Stimulated activated CD8-positive, alpha-beta memory T cell treated with anti-CD3 and anti-CD28 coated beads, Interleukin-4, amount 100 ng/mL, for 4 hours (primary cell): ENCODE results near the gene RNMT.
A peak's percentile ranks its signal among the peaks of the same experiment; 100 is the strongest.
"Not testable (repeated sequence)": the region's sequence is repeated elsewhere in the genome, so short reads cannot be mapped to it uniquely, and the experiment has no call there.

ENCODE experiments used
- DNase-seq, 2 donors: peaks; one replicate each; pipeline ENCODE4 v3.0.0-alpha.2; 2020; ENCODE audit warnings: low read depth in 2 of 2, low spot score in 1 of 2

RNMT gene

DNA sequence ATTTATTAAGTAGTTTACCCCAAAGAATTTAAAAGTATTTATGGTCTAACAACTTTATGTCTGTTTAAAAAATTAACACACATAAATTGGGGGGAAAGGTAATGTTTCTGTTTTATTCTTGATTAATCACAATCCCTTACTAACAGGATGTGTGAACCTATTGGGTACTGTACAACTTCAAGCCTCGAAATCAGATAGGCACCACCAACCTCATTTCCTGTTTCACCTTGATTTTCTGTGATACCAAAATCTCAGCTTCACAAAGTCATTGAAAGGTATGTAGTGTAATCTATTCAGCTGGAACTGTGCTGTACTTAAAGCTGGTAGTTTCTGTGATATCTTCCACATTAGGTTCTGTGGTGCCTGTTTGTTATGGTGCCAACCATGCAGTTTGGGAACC, 4.0 kb downstream of the RNMT start:
- DNase-seq: no peak

DNA sequence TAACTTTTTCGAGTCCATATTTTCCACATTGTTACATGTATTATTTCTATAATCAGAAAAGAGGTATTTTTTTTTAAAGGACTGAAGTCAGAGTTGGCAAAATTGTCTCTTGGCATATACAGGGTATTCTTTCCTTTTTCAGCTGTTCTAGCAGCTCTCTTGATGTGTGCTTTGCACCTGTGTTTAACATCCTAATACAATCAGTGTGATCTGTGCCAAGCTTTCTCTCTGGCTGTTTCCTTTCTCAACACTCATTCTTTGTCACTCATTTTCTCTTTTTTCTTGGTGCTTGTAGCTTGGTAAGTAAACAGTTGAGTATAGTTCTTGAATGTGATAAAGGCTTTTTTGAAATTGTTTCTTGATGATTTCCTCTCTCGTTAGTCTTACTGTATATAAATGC, 9.2 kb downstream of the RNMT start:
- no peak for DNase-seq

DNA sequence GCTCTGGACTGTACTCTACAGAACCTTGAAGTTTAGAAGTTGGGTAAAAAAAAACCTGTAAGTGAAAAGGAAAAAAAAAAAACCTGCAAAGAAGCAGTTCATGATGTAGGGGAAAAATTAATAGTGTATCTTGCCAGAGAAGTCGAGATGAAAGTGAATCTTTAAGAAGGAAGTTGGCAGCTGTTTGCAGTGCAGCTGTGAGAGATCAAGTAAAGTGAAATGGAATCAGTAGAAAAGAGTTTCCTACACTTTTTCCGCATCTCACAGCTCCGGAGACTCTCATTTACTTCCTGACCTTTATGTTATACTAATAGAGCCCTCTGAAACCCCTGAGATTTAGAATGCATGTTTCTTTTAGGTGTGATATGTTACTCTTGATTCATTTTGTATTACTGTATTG, 19.2 kb downstream of the RNMT start:
- no peak for DNase-seq

DNA sequence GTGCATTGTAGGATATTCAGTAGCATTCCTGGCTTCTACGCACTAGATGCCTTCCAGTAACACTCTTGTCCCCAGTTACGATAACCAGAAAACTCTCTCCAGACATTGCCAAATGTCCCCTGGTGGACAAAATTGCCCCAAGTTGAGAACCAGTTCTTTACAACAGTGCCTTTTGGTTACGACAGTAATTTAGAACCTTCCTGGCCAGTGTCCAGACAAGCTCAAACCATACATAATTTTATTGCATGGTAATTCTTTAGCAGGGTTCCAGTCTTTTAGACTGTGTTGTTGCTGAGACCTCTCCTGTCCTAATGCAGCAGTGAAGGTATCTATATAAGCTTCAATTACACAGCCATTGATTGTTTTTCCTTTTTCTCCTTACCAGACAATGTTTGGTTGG, 20.2 kb downstream of the RNMT start:
- DNase-seq: no peak

DNA sequence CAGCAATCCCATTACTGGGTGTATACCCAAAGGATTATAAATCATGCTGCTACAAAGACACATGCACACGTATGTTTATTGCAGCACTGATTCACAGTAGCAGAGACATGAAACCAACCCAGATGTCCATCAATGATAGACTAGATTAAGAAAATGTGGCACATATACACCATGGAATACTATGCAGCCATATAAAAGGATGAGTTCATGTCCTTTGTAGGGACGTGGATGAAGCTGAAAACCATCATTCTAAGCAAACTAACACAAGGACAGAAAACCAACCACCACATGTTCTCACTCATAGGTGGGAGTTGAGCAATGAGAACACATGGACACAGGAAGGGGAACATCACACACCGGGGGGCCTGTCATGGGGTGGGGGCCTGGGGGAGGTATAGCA, 25.1 kb downstream of the RNMT start:
- not testable (repeated sequence) for DNase-seq

DNA sequence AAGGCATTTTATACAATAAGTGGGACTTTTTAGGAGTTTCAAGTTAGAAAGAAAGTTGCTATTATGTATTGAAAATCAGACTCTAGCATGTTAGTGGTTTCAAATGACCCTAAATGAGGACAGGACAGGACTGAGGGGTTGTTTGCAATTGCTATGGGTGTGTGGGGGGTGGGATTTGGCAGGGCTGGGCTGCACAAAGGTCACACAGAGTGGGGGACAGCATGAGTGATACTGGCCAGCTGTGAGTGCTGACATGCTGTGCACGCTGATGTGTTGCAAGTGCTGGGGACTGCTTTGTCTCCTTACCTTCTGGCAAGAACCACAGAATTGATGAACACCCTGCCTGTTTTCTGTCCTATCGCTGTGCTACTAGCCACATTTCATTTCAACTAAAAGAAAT, 29.8 kb downstream of the RNMT start:
- DNase-seq: no peak

DNA sequence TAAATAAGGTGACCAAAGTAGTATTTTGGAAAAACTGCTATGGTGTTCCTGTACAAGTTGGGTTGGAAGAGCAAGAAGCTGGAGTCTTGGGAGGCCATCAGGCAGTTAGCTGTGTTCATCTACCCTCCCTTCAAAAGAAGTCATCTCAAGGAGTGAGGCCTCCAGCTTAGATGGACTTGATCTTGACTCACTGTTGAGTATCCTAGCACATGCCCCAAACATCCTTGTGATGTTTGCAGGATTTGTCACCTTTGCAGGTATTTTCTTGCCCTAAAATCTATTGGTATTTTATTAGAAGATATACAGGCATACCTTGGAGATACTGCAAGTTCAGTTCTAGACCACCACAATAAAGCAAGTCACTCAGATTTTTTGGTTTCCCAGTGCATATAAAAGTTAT, 30.2 kb downstream of the RNMT start:
- no peak for DNase-seq

DNA sequence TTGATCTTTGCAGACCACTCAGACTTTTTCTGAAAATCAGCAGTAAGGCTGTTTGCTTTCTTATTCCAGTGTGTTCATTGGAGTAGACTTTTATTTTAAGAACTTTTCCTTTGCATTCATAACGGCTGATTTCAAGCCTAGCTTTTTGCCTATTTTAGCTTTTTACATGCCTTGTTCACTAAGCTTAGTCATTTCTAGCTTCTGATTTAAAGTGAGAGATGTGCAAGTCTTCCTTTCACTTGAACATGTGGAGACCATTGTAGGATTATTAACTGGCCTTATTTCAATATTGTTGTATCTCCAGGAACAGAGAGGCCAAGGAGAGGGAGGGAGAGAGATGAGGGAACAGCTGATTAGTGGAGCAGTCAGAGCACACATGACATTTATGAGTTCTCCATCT, 32.1 kb downstream of the RNMT start:
- DNase-seq: no peak

DNA sequence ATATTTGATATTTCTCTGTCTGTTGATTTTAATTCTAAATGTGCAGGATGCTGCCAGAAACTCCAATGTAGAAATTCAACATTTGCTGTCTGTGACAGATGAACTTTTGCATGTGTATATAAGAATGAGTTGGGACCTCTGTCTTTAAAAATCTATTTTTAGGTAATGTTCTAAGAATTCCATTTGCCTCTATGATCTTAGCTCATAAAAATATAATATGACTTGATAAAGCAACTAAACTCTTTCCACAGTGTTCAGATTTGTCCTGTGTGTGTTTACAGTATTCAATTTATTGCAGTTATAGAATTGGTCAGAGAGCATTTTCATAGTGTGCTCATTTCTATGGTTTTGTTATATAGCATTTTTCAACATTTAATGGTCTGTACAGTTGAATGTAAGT, 33.6 kb downstream of the RNMT start:
- no peak for DNase-seq

DNA sequence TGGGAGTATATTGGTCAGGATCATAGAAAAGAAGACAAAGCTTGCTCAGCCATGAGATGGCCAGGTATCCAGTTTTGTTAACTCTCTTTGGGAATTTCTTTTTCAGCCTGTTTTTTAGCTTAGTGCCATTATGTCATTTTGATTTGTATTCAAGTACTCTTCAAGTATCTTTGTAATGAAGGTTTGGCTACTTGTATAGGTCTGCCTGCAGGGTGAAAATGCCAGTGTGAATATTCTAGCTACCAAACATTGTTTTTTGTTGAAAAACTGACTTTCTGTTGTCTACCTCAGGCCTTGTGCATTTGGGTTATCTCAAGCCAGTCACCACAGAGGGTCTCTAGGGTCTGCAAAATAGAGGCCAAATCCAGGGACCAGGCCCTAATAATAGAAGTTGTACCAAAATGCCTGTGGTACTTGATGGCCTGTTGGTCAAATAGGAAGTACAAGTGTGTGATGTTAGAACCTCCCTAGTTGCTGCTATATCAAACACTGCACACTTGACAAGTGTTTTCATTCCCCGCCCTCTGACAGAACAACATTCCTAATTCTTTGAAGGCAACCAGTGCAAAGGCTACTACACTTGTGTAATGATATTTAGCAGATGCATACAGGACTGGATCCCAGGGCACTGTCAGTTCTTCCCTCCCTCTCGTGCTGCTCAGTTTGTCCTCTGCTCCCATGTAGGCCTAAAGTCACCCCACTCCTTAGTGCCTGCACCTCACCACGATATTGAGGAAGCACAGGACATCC, 36.4 kb downstream of the RNMT start:
- no peak for DNase-seq

DNA sequence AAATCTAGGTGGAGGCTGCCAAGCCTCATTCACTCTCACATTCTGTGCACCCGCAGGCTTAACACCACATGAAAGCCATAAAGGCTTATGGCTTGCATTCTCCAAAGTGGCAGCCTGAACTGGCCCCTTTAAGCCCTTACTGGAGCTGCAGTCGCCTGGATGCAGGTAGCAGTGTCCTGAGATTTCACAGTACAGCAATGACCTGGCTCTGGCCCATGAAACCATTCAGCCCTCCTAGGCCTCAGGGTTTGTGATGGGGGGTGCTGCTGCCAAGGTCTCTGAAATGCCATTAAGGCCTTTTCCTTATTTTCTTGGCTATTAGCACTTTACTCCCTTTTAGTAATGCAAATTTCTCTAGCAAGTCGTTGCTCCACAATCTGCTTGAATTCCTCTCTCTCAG, 48.6 kb downstream of the RNMT start:
- no peak for DNase-seq

DNA sequence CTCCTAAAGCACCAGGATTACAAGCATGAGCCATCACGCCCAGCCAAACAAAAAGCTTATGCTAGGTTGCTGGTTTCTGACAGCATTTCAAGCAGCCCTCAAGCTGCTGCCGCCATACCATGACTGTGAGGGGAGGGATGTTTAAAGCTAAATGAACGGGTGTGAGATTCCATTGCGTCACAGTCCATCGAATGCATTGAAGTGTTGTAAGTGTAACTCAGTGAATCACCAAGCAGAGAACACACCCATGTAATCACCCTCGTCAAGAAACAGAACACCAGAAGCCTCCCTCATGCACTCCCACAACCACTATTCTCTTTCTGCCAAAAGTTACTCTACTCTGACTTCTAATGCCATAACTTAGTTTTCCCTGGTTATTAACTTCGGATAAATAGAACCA, 64.7 kb downstream of the RNMT start:
- no peak for DNase-seq

DNA sequence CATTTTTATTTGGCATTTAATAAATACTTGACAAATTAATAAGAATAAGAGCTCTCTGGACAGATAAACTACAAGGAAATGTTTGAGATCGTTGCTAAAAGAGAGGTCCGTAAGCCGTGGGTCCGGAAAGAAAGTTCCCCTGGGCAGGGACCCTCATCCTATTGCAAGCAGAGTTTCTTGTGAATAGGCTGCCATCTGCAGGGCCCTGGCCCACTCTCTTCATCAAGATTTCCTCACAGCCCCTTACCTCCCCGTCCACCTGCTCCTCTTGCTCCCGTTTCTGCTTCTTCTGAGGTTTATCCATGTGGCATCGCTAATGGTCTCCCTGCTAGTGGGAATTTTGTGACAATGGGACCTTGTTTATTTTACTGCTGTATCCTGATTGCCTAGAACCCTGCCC, 67.3 kb downstream of the RNMT start:
- DNase-seq: no peak

DNA sequence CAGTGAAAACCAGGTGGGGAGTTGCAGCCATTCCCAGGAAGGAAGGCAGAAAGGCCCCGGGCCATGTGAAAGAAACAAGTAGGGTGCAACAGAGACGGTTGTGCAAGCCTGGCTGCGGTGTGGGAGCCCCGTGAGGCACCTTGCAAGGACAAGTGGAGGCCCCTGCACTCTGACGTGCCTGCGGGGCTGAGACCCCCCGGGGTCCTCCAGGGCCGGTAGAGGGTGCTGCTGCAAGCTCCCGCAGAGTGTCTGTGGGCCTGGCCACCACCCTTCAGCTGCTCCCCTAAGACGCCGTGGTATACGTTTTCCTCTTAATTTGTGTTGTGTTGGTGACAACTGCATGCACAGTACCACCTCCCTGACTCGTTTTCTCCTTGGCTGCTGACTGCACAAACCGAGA, 70.0 kb downstream of the RNMT start:
- DNase-seq: no peak

DNA sequence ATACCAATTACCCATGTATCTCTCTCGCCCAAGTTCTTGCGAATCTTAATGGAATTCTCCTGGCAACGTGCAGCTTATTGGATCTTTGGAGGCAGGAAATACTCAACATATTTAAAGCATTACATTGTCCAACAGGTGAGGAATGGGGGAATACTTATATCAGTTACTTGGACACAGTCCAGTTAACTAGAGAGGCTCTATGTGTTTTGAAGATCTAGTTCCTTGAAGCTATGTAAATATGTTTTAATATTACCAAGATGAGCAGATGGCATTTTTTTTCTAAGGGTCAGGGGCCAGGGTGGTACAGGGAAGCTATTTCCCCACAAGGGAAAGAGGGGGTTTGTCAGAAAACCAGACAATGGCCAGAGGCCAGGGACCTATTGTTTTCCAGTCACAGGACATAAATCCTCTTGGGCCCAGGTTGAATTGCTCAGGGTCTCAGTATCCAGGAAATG, 70.7 kb downstream of the RNMT start:
- no peak for DNase-seq

DNA sequence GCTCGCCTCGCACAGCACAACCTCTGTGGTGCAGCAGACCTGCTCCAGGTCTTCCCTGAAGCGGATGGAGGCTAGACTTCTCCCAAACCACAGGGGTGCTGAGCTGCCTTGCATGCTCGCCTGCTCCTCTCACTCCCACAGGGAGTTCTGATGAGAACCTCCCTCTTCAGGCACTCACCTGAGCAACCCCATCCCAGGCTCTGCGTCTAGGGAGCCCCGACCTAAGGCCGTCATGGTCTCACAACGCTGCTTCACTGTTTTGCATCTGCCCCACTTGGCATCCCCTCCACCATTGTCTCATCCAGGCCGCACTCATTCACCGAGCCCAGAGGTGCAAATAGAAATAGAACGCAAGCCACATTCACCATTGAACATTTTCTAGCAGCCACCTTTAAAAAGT, 72.9 kb downstream of the RNMT start:
- no peak for DNase-seq

DNA sequence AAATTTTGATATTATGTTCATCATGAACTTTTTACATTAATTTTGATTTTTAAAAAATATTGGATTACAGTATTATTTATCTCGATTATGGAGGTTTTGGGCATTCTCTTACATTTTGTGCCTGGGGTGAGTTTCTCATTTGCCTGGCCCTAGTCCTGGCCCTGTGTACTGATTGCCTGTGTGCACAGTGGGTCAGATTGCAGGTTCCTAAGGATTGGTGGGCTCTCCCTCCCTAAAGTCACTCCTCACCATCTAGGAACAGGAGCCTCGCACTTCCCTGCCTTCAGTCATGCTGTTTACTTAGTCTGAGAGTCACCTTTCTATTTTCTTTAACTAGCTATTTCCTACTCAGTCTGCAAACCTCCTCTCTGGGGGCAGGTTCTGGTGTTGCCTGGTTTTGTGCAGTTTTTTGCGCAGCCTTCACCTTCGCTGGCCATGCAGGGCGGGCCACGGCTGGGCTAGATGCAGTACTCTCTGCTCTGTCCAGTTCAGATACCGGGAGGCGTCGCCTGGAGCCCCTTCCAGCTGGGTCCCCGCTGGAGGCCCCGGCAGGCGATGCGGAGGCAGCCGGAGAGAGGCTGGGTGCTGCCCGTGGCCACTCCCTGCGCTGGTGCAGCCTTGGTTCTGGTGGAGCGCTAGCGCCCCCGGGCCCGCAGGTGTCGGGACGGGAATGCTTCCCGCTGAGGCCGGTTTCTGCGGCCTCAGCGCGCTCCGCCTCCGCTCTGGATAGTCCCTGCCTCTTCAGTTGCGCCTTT, 74.2 kb downstream of the RNMT start:
- peak in 1 of 2 donors; percentile 7 for DNase-seq

DNA sequence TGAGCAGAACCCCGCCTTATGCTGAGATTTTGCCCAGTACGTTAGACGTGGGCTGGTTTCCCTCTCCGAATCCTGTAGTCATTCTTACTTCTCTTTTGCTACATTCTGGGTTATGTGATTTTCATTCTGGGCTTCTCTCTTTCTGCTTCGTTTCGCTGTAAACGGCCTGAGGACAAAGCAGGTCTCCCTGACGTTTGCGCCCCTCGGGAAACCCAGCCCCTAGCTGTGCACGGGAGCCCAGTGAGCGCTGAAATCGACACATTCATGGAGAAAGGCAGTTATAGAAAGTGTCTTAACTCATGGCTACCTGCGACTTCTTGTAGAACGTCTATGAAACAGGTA, 74.8 kb downstream of the RNMT start:
- DNase-seq: no peak

DNA sequence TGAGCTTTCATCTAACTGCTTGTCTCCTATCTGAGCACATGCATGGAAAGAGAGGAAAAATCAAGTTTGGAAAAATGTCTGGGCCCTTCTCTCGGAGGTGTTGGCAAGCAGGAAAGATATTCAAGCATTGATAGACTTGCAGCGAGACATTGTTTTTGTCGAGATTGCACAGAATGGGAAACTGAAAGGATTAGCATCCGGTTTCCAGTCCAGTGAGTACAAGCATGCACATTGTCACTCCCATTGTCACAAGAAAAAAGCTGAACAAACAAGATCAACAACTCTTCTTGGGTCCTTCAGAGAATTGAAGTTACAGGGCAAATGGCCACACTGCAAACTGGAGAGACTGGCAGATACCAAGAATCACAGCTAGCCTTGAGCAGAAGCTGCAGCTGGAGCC, 77.8 kb downstream of the RNMT start:
- no peak for DNase-seq

DNA sequence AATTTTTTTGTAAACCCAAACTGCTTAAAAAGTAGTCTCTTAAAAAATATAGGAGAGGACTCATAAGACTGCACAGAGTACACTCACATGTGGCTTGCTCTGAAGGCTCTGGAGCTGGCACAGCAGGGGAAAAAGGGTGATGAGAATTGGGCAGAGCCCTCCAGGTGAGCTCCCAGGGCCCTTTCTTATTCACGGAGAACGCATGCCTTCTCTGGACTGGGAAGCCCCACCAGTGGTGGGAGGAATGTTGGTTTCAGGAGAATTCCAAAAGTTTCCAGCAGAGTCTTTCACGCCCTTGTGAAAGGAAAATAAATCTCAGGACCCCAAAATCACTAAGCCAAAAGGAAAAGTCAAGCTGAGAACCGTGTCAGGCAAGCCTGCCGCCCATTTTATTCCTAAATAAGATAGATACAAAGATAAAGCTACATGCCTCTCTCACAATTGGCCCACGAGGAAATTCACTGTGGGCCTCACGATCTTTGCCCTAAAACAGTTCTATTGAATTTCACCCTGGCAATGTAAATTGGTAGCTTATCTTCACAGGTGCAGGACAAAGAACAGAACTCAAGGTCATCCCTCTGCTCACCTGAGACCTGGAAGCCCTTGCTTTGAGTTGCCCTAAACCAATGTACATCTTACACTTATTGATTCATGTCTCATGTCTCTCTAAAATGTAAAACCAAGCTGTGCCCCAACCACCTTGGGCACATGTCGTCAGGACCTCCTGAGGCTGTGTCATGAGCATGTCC, 82.0 kb downstream of the RNMT start:
- DNase-seq: no peak

DNA sequence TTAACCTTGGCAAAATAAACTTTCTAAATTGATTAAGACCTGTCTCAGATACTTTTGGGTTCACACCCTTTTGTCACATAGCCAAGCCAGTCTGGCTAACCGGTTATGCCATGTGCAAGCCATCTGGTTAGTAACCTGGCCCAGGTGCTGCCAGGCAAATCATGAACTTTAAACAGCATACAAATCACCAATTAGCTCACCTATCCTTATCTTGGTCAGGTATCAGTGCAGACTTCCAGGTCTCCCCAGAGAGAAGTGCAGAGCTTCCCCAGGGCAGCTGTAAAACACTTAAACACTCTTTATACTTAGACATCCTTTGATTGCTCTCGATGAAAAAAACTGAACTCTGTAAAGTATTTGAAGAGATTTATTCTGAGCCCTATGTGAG, 82.6 kb downstream of the RNMT start:
- no peak for DNase-seq

DNA sequence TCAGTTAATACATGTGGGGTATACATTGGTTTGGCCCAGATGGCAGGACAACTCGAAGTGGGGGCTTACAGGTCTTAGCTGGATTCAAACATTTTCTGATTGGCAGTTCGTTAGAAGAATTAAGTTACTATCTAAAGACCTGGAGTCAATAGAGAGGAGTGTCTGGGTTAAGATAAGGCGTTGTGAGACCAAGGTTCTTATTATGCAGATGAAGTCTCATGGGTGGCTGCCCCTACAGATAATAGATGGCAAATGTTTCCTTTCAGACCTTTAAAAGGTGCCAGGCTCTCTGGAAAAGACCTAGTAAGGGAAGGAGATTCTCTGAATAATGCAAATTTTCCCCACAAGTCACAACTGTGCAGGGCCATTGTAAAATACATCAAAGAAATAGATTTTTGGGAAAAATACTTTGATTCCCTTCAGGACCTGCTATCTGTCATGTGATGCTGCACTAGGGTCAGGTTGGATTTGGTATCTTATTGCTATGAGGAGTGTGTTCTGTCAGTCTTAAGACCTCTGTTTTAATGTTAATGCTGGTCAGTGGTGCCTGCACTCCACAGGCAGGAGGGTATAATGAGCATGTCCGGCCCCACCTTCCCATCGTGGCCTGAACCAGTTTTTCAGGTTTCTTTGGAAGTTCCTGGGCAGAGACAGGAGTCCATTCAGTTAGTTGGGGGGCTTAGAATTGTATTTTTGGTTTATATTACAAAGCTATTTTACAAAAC, 83.2 kb downstream of the RNMT start:
- no peak for DNase-seq
